Vagina (tissue), 2 donors: ENCODE measurements around the gene NPIPB8. TPM values are rescaled to one million over a fixed set of nuclear protein-coding genes. Genes with fewer than 3 reads are reported as not detected.
"Not testable (repeated sequence)": the region's sequence is repeated elsewhere in the genome, so short reads cannot be mapped to it uniquely, and the experiment has no call there.

Experiments
- DNase-seq, 2 donors: peaks; one replicate each; pipeline ENCODE4 v3.0.0-alpha.2; 2017; ENCODE audit errors: extremely low spot score in 2 of 2
- H3K27ac ChIP-seq: fragments of 200-600 bp; sonication (generic); one replicate; pipeline ENCODE4 v1.5.1; 2019
- H3K27me3 ChIP-seq: fragments of 200-600 bp; sonication (generic); one replicate; pipeline ENCODE4 v1.5.1; 2019
- H3K36me3 ChIP-seq, 2 donors: fragments of 200-600 bp; sonication (generic); one replicate each; pipeline ENCODE4 v1.5.1; 2017 to 2019
- H3K4me1 ChIP-seq: fragments of 200-600 bp; sonication (generic); one replicate; pipeline ENCODE4 v1.5.1; 2019
- H3K4me3 ChIP-seq, 2 donors: fragments of 200-600 bp; sonication (generic); 1 replicate in 1 of 2; 2 replicates in 1 of 2; pipeline ENCODE4 v1.5.1; 2016 to 2019
- H3K9me3 ChIP-seq: fragments of 200-600 bp; sonication (generic); one replicate; pipeline ENCODE4 v1.5.1; 2019
- POLR2A ChIP-seq, 2 donors: fragments of 450-650 bp; IDR thresholded peaks; one replicate each; pipeline ENCODE4 v1.6.1; 2017; ENCODE audit warnings: antibody characterized with exemption in 2 of 2, mild to moderate bottlenecking in 2 of 2, moderate library complexity in 2 of 2
- POLR2AphosphoS5 ChIP-seq, 2 donors: sonication (generic); formaldehyde crosslinking; IDR thresholded peaks; one replicate each; pipeline ENCODE4 v1.9.0; 2017; ENCODE audit warnings: antibody characterized with exemption in 2 of 2, mild to moderate bottlenecking in 2 of 2, low read depth in 1 of 2; ENCODE audit not compliant: insufficient read depth in 1 of 2
- intact Hi-C: fragments of 100-400 bp; cut with DNase I; formaldehyde crosslinking; loops from one replicate; pipeline ENCODE4 v1.15.1; 2023
- total RNA-seq: library from RNA; depleted of rRNA; stranded (reverse); fragments of >200 nt; gene quantifications from one replicate; pipeline ENCODE4 v1.2.3, GENCODE V29; 2016
- TF ChIP-seq, protein P1 (sequence below), 3 experiments: fragments of 450-650 bp in 2 of 3; fragments of 200-600 bp in 1 of 3; sonication (generic) in 1 of 3; IDR thresholded peaks; one replicate each; pipeline ENCODE4 v1.5.1; 2017 to 2019; ENCODE audit warnings: antibody characterized with exemption in 3 of 3, mild to moderate bottlenecking in 2 of 3, moderate library complexity in 2 of 3

The NPIPB8 gene
- total RNA-seq, 1 donor from 2014 or later: not detected

DNA sequence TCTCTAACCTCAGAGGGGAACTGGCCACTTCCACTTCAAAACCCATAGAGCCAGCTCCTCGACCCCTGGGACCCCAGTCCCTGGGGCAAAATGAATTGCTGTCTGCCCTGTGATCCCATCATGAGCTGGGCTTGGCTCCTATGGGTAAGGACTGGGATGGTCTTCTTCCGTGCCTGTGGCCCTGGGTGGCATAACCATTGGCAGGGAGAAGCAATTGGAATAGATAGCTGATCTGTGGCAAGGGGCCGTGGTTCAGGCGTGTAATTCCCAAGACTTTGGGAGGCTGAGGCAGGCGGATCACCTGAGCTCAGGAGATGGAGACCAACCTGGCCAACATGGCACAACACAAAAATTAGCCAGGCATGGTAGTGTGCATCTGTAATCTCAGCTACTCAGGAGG lies 45.4 kb upstream of the NPIPB8 start:
- TF ChIP-seq POLR2A (IDR thresholded peaks at IDR 0.05) (no peak), POLR2AphosphoS5 (IDR thresholded peaks at IDR 0.05; ENCODE audit: insufficient read depth in 1 of 2, low read depth in 1 of 2) (no peak)
- TF ChIP-seq, protein P1, sequence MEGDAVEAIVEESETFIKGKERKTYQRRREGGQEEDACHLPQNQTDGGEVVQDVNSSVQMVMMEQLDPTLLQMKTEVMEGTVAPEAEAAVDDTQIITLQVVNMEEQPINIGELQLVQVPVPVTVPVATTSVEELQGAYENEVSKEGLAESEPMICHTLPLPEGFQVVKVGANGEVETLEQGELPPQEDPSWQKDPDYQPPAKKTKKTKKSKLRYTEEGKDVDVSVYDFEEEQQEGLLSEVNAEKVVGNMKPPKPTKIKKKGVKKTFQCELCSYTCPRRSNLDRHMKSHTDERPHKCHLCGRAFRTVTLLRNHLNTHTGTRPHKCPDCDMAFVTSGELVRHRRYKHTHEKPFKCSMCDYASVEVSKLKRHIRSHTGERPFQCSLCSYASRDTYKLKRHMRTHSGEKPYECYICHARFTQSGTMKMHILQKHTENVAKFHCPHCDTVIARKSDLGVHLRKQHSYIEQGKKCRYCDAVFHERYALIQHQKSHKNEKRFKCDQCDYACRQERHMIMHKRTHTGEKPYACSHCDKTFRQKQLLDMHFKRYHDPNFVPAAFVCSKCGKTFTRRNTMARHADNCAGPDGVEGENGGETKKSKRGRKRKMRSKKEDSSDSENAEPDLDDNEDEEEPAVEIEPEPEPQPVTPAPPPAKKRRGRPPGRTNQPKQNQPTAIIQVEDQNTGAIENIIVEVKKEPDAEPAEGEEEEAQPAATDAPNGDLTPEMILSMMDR (IDR thresholded peaks at IDR 0.05): no peak
- Histone ChIP-seq H3K4me3 (no peak overlapping the region), H3K4me1 (no peaks in the 10 kb centered on the region), H3K27ac (no peak overlapping the region), H3K36me3 (peaks cover 0 to 31% of the 10 kb centered on the region in 2 donors), H3K27me3 (no peaks in the 10 kb centered on the region), H3K9me3 (no peaks in the 10 kb centered on the region)
- intact Hi-C loops: no loop called here
- DNase-seq: no peak

GRCh38 chr16:28592979-28593553 lies 44.8 kb upstream of the NPIPB8 start:
- no peak for DNase-seq
- intact Hi-C loops: no loop called here
- H3K4me3 ChIP-seq: no peak overlapping the region
- H3K4me1 ChIP-seq: no peaks in the 10 kb centered on the region
- TF ChIP-seq POLR2A (IDR thresholded peaks at IDR 0.05) (no peak), POLR2AphosphoS5 (IDR thresholded peaks at IDR 0.05; ENCODE audit: insufficient read depth in 1 of 2, low read depth in 1 of 2) (no peak)
- TF ChIP-seq, protein P1 (IDR thresholded peaks at IDR 0.05): no peak
- H3K27ac ChIP-seq: no peak overlapping the region
- H3K36me3 ChIP-seq: peaks cover 0 to 31% of the 10 kb centered on the region in 2 donors
- no peaks in the 10 kb centered on the region for H3K27me3 ChIP-seq
- H3K9me3 ChIP-seq: no peaks in the 10 kb centered on the region

DNA sequence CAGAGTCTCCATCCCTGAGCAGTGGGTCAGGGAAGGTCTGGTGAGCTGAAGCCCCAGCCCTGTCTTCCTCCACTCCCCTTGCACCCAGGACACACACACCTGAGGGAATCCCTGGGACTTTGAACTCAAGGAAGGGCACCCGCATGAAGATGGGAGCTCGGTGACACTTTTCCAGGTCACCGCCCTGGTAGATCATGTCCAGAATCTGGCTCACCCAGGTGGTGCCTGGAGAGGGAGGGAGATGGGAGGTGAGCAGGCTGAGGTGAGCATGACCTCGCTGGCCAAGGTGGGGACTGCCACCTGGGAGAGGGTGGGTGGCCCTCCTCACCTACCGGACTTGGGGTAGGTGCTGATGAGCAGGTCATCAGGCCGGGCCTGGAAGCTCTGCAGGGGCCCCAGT lies 42.4 kb upstream of the NPIPB8 start:
- intact Hi-C loops, H3K27ac ChIP-seq, DNase-seq, H3K4me1 ChIP-seq, H3K27me3 ChIP-seq, H3K9me3 ChIP-seq, H3K4me3 ChIP-seq: not testable (repeated sequence)
- H3K36me3 ChIP-seq: peaks cover 0 to 11% of the 10 kb centered on the region in 2 donors

GRCh38 chr16:28596115-28596630 lies 41.7 kb upstream of the NPIPB8 start:
- intact Hi-C loops: no loop called here
- Histone ChIP-seq H3K27me3 (no peaks in the 10 kb centered on the region), H3K4me1 (no peaks in the 10 kb centered on the region), H3K36me3 (peaks cover 0 to 4% of the 10 kb centered on the region in 2 donors), H3K9me3 (no peaks in the 10 kb centered on the region), H3K4me3 (no peak overlapping the region), H3K27ac (no peak overlapping the region)
- TF ChIP-seq POLR2A (IDR thresholded peaks at IDR 0.05): no peak
- no peak for TF ChIP-seq POLR2AphosphoS5 (IDR thresholded peaks at IDR 0.05; ENCODE audit: insufficient read depth in 1 of 2, low read depth in 1 of 2)
- TF ChIP-seq, protein P1 (IDR thresholded peaks at IDR 0.05): no peak
- no peak for DNase-seq

DNA sequence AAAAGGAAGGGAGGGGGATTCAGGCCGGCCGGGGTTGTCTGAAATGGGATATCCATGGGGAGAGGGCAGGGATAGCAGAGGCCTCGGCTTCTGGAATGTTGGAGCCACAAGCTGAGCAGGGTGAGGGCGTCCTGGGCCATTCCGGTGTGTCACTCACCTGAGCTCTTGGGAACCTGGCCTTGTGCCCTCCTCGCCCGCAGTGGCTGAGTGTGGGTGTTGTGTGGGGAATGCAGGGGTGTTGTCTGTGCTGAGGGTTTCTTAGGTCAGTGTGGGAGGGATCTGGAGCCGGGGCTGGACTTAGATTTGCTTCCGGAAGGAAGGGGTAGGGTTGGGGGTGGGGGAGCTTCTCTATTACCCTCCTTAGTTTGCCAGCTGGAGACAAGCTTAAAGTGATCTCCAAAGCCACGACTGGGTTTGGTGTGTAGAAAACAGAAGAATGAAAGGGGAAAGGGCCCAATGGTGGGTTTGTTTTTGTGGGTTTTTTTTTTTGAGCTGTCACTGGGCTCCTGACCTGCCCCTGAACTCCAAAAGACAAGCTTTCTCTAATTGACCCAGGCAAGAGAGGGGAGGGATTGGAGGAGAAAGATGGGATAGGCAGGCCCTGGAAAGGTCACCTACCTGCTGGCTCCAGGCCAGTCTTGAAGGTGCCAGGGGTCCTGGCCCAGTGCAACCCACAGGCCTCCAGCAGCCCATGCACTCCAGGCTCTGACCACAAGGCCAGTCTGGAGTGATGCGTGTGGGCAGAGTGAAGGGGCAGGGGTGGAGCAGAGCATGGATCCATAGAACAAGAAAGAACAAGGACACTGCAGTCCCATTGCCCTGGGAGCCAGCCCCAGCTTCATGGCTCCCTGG lies 40.8 kb upstream of the NPIPB8 start, which contains the start of gene SULT1A2:
Gene SULT1A2, minus strand, starts transcription at position 211 of the 852 bp plus-strand sequence. CDS start 1,120 bp downstream, outside the sequence.
- Histone ChIP-seq H3K27ac (no peak within 1 kb of the TSS), H3K4me3 (no peak within 1 kb of the TSS), H3K27me3 (no peaks in the 10 kb centered on the region), H3K36me3 (no peaks in the 10 kb centered on the region), H3K4me1 (no peaks in the 10 kb centered on the region), H3K9me3 (no peaks in the 10 kb centered on the region)
- intact Hi-C loops: no loop called here
- DNase-seq: no peak
- TF ChIP-seq, protein P1 (IDR thresholded peaks at IDR 0.05): no peak
- TF ChIP-seq POLR2A (IDR thresholded peaks at IDR 0.05) (no peak), POLR2AphosphoS5 (IDR thresholded peaks at IDR 0.05; ENCODE audit: insufficient read depth in 1 of 2, low read depth in 1 of 2) (no peak)
